PC-3 (cell line): ENCODE results near the gene ATP6AP1. TPM values are rescaled to one million over a fixed set of nuclear protein-coding genes. Genes with fewer than 3 reads are reported as not detected.

ENCODE experiments used
- ATAC-seq: fragments of 200-7000 bp; cut with Tn5 transposase; 2 replicates; pipeline ENCODE4 v1.9.1; 2020; ENCODE audit warnings: mild to moderate bottlenecking, moderate library complexity
- BruUV-seq: library from RNA; stranded (reverse); fragments of 400-500 nt; replicated peaks from 2 replicates; lab custom pipeline; 2021; lab: Mats Ljungman, UMichigan
- CTCF ChIA-PET: fragments of 300-600 bp; sonication (Branson Sonifier 250); formaldehyde crosslinking; loops from one replicate; lab custom pipeline; 2022; ENCODE audit warnings: antibody characterized with exemption; lab: Charles Lee
- POLR2A ChIA-PET: fragments of 300-600 bp; sonication (Branson Sonifier 250); formaldehyde crosslinking; loops from one replicate; lab custom pipeline; 2022; ENCODE audit warnings: antibody characterized with exemption; ENCODE audit not compliant: unreplicated experiment; lab: Charles Lee
- DNase-seq: peaks from one replicate; pipeline ENCODE4 v3.0.0-alpha.2; 2015
- H2AFZ ChIP-seq: fragments of 300-600 bp; sonication (generic); 2 replicates; pipeline ENCODE4 v1.6.0; 2016; ENCODE audit warnings: antibody characterized with exemption, low read length
- H3F3A ChIP-seq: fragments of 300-600 bp; sonication (generic); one replicate; pipeline ENCODE4 v1.6.0; 2017; ENCODE audit warnings: antibody characterized with exemption, low read length, control low read depth, mild to moderate bottlenecking; ENCODE audit not compliant: unreplicated experiment
- H3K27ac ChIP-seq: fragments of 300-600 bp; sonication (generic); 2 replicates; pipeline ENCODE4 v1.5.1; 2016; ENCODE audit warnings: mild to moderate bottlenecking, low read length
- H3K27me3 ChIP-seq: fragments of 300-600 bp; sonication (generic); 2 replicates; pipeline ENCODE4 v1.6.1; 2016; ENCODE audit warnings: low read length, mixed read lengths
- H3K36me3 ChIP-seq: fragments of 300-600 bp; sonication (generic); 2 replicates; pipeline ENCODE4 v1.6.1; 2016; ENCODE audit warnings: low read depth, mixed run types, low read length, mixed read lengths
- H3K4me1 ChIP-seq: fragments of 300-600 bp; sonication (generic); 2 replicates; pipeline ENCODE4 v1.5.1; 2016; ENCODE audit warnings: low read length; ENCODE audit not compliant: insufficient read depth
- H3K4me2 ChIP-seq: fragments of 300-600 bp; sonication (generic); 2 replicates; pipeline ENCODE4 v1.6.0; 2016; ENCODE audit warnings: low read length
- H3K4me3 ChIP-seq: fragments of 300-600 bp; sonication (generic); 2 replicates; pipeline ENCODE4 v1.5.1; 2016; ENCODE audit warnings: mild to moderate bottlenecking, low read length, mixed read lengths
- H3K79me2 ChIP-seq: fragments of 300-600 bp; sonication (generic); 2 replicates; pipeline ENCODE4 v1.6.1; 2017; ENCODE audit warnings: low read length, mixed read lengths
- H3K9ac ChIP-seq: fragments of 300-600 bp; sonication (generic); 2 replicates; pipeline ENCODE4 v1.6.0; 2016; ENCODE audit warnings: mild to moderate bottlenecking, low read length
- H3K9me2 ChIP-seq: fragments of 300-600 bp; sonication (generic); replicated peaks from 2 replicates; pipeline ENCODE4 v1.6.1; 2016; ENCODE audit warnings: mixed run types, low read length, mixed read lengths
- H3K9me3 ChIP-seq: fragments of 300-600 bp; sonication (generic); 2 replicates; pipeline ENCODE4 v1.6.1; 2016; ENCODE audit warnings: low read length, mixed read lengths
- H4K20me1 ChIP-seq: fragments of 300-600 bp; sonication (generic); 2 replicates; pipeline ENCODE4 v1.6.1; 2016; ENCODE audit warnings: low read length, mixed read lengths
- CTCF ChIP-seq: fragments of 300-600 bp; sonication (generic); conservative IDR thresholded peaks from 2 replicates; pipeline ENCODE4 v1.5.1; 2017; ENCODE audit warnings: antibody characterized with exemption, low read depth, mild to moderate bottlenecking, low read length
- EZH2 ChIP-seq: fragments of 300-600 bp; sonication (generic); IDR thresholded peaks from one replicate; pipeline ENCODE4 v1.6.1; 2017; ENCODE audit warnings: antibody characterized with exemption, mild to moderate bottlenecking, low read length; ENCODE audit not compliant: unreplicated experiment
- EZH2phosphoT487 ChIP-seq: fragments of 300-600 bp; sonication (generic); IDR thresholded peaks from 2 replicates; pipeline ENCODE4 v1.6.1; 2018; ENCODE audit warnings: mild to moderate bottlenecking, antibody characterized with exemption, low read length, borderline replicate concordance
- intact Hi-C: fragments of 100-400 bp; cut with micrococcal nuclease; formaldehyde crosslinking; loops from 2 replicates; pipeline ENCODE4 v1.9.0; 2023
- total RNA-seq: library from RNA; depleted of rRNA; stranded (reverse); fragments of >200 nt; gene quantifications from 2 replicates; pipeline ENCODE4 v1.2.3, GENCODE V29; 2014

Gene ATP6AP1
- total RNA-seq, 1 experiment from 2014 or later = 68.7 TPM

DNA sequence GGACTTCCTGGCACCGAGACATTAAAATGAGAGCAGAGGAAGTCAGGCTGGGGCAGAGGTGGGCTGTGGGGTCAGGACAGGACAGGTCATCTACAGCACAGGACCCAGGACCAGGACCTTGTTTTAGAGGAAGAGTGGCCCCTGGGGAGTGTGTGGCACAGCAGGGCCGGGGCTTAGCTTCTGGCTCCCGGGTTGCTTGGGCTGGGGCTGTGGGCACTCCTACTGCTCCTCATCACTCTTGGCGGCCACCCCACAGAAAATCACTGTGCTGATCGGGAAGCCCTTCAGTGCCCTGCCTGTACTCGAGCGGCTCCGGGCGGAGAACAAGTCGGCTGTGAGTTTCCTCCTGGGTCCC, 8.1 kb upstream of the ATP6AP1 start:
- no TSS peak for BruUV-seq
- no peaks in the 10 kb centered on the region for H3K9me3 ChIP-seq
- no peak for TF ChIP-seq EZH2
- TF ChIP-seq EZH2phosphoT487 = no peak
- TF ChIP-seq CTCF = no peak
- no peaks in the 10 kb centered on the region for H3K27me3 ChIP-seq
- H3K9ac ChIP-seq = no peak overlapping the region
- H3K9me2 ChIP-seq = no peaks in the 10 kb centered on the region
- ATAC-seq = no peak
- no peak overlapping the region for H3K4me2 ChIP-seq
- no peaks in the 10 kb centered on the region for H4K20me1 ChIP-seq
- no peaks in the 10 kb centered on the region for H3K4me1 ChIP-seq
- no peaks in the 10 kb centered on the region for H3K36me3 ChIP-seq
- ChIA-PET POLR2A (no interaction called here), CTCF (no interaction called here)
- no peak overlapping the region for H2AFZ ChIP-seq
- intact Hi-C loops = no loop called here
- no peaks in the 10 kb centered on the region for H3F3A ChIP-seq
- H3K27ac ChIP-seq = no peak overlapping the region
- H3K79me2 ChIP-seq = no peaks in the 10 kb centered on the region
- no peak for DNase-seq
- H3K4me3 ChIP-seq = no peak overlapping the region

DNA sequence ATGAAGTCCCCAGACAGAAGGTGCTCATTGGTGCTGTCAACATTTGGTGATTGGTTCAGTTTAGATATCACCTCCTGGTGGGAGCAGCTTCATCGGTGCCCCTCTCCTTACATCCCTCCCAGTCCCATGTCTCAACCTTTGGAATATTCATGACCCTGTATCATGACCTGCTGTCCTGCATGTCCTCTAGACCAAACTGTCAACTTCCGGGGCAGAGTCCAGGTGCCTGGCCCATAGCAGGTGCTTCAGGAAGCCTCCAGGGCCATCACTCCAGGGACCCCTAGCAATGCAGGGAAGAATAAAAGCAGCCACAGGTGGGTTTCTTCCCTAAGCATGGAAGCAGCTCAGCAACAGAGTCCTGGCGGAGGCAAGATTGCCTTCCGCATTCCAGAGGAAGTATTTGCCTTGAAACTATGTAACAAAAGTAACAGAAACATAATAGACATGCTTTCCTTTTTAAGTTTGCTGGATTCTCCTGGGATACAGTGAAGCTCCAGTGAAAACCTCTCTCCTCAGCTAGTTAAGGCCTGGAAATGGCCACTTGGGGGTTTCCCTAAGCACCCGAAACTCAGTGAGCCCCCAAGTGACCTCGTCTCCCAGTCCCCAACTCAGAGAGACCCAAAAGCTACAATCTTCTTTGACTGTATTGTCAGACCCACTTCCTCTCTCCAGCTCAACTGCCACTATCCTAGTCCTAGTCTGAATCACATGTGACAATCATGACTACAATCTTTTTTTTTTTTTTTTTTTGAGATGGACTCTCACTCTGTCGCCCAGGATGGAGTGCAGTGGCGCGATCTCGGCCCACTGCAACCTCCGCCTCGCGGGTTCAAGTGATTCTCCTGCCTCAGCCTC, 1.3 kb upstream of the ATP6AP1 start:
- no peaks in the 10 kb centered on the region for H3K36me3 ChIP-seq
- POLR2A ChIA-PET = no interaction called here
- no peaks in the 10 kb centered on the region for H3F3A ChIP-seq
- H3K9me2 ChIP-seq = no peaks in the 10 kb centered on the region
- H2AFZ ChIP-seq = no peak overlapping the region
- H3K4me1 ChIP-seq = peaks cover 23% of the 10 kb centered on the region
- no peak overlapping the region for H3K4me2 ChIP-seq
- no peak overlapping the region for H3K4me3 ChIP-seq
- TF ChIP-seq EZH2phosphoT487 (no peak), EZH2 (no peak), CTCF (no peak)
- H4K20me1 ChIP-seq = no peaks in the 10 kb centered on the region
- CTCF ChIA-PET = no interaction called here
- peaks cover 27% of the 10 kb centered on the region for H3K79me2 ChIP-seq
- no peak overlapping the region for H3K9ac ChIP-seq
- intact Hi-C loops = no loop called here
- no TSS peak for BruUV-seq
- no peaks in the 10 kb centered on the region for H3K27me3 ChIP-seq
- ATAC-seq (no peak), DNase-seq (no peak)
- H3K27ac ChIP-seq = no peak overlapping the region
- no peaks in the 10 kb centered on the region for H3K9me3 ChIP-seq

DNA sequence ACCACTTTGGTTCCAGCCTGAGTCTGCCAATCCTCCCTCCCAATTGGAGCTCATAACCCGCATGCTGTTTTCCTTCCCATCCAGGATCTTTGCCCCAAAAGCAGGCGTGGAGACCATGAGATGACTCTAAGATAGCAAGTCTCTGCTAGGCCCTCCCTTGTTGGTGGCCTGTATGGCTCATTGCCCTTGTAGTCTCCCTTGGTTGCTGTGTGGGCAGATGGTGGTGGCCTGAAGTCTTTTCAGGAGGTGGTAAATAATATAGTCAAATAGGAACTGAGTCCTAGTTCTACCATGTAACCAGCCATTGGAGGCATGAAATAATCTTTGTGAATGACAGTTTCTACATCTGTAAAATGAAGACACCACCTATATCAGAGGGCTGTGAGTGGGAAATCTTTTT, 1.2 kb downstream of the ATP6AP1 start:
- BruUV-seq = no TSS peak
- CTCF ChIA-PET = no interaction called here
- H2AFZ ChIP-seq = no peak overlapping the region

More for the DNA sequence above, 1.2 kb downstream of the ATP6AP1 start:
- ATAC-seq = no peak
- intact Hi-C loops = no loop called here
- Histone ChIP-seq H3K27me3 (no peaks in the 10 kb centered on the region), H3K27ac (no peak overlapping the region), H3K36me3 (no peaks in the 10 kb centered on the region; the same call in 1 of the 2 replicates), H4K20me1 (no peaks in the 10 kb centered on the region), H3K9me2 (no peaks in the 10 kb centered on the region), H3K4me2 (peak overlapping the region; percentile 99), H3K9ac (peak overlapping the region; percentile 82; the same call in 1 of the 2 replicates), H3K4me3 (peak overlapping the region; percentile 93), H3K9me3 (no peaks in the 10 kb centered on the region), H3K79me2 (peaks cover 27% of the 10 kb centered on the region), H3K4me1 (peaks cover 23% of the 10 kb centered on the region), H3F3A (no peaks in the 10 kb centered on the region)
- POLR2A ChIA-PET = no interaction called here
- no peak for TF ChIP-seq CTCF
- TF ChIP-seq EZH2phosphoT487 = no peak
- no peak for TF ChIP-seq EZH2
- DNase-seq = no peak
